AG08396 (cell line): Measurements from ENCODE around the gene FOXR1.
"Not testable (repeated sequence)": the region's sequence is repeated elsewhere in the genome, so short reads cannot be mapped to it uniquely, and the experiment has no call there.

Experiments used
- DNase-seq: peaks from one replicate; pipeline ENCODE4 v3.0.0; 2012; ENCODE audit warnings: low spot score, mixed read lengths

Gene FOXR1

DNA sequence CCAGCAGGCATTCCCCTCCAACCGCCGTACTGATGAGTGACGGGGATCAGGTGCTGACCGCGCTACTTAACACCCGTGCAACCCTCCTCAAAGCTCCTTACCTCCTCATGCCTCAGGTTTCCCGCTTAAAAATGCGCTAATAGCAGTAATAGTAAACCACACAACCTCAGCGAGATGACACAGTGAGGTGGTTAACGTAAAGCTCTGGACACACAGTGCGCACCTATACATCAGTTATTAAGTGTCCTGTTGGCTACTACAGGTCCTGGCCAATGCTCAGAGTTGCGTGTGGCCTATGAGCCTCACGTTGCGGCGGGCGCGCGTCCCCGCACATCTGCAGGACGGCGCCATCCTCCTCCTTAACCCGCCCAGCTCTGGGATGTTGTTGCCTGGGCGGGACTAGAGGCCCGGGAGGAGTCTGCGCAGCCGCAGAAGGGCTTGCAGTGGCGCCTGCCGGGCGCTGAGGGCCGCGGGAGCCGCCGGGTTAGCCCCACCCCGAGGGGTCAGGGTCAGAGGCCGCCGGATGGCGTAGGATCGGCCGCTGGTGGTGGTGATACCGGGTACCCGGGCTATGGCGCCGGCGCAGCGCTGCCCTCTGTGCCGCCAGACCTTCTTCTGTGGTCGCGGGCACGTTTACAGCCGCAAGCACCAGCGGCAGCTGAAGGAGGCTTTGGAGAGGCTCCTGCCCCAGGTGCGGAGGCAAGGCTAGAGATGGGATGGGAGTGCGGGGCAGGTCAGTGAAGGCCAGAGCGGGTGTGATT lies 26.2 kb downstream of the FOXR1 start, which contains the start of gene CENATAC:
CENATAC (plus strand) TSS at position 512 of the 761 bp plus-strand sequence; CDS start at position 572, 60 bp downstream.
- peak; percentile 99 for DNase-seq

DNA sequence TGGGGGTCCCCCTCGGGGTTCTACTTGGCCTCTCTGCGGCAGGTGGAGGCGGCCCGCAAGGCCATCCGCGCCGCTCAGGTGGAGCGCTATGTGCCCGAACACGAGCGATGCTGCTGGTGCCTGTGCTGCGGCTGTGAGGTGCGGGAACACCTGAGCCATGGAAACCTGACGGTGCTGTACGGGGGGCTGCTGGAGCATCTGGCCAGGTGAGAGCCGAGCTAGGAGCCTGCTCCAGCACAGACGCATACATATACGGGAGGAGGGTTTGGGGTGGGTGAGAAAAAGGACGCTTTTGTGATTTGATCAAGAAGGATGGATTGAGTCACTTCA lies 26.8 kb downstream of the FOXR1 start:
- DNase-seq: no peak

DNA sequence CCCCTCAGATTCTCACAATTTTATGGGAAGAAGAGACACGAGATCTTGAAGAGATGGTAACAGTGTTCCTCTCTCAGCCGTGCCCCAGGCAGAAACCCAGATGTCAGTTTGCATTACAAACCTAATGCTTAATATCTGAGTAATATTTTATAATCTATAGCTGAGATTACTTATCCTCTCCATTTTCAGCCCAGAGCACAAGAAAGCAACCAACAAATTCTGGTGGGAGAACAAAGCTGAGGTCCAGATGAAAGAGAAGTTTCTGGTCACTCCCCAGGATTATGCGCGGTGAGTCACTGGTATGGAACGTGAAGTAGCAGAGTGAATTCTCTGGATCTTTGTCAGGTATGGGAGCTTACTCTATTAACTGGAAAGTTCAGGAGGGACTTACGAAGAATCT lies 27.3 kb downstream of the FOXR1 start:
- peak; percentile 71 for DNase-seq

DNA sequence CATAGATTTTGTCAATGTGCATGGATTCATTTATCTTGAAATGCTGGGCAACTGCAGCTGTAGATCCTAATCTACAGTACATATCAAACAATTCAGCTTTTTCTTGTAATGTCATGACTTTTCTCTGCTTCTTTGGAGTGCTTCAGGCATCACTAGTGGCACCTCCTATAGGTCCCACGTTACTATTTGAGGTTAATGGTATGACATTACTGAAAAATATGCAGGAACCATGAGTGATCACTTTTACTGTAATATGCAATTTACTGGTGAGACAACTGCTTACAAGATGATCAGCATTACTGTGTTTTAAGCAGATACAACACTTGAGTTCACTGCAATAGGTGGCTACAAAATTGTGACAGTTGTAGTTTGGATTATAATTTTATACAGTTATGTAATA lies 29.3 kb downstream of the FOXR1 start:
- DNase-seq: no peak

DNA sequence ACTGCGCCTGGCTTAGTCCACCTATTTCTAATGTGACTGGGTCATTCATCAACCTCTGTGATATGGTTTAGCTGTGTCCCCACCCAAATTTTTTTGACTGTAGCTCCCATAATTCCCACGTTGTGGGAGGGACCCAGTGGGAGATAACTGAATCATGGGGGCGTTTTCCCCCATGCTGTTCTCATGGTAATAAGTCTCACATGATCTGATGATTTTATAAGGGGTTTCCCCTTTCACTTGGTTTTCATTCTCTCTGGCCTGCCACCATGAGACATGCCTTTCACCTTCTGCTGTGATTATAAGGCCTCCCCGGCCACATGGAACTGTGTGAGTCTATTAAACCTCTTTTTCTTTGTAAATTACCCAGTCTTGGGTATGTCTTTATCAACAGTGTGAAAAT lies 35.1 kb downstream of the FOXR1 start:
- DNase-seq: no peak

DNA sequence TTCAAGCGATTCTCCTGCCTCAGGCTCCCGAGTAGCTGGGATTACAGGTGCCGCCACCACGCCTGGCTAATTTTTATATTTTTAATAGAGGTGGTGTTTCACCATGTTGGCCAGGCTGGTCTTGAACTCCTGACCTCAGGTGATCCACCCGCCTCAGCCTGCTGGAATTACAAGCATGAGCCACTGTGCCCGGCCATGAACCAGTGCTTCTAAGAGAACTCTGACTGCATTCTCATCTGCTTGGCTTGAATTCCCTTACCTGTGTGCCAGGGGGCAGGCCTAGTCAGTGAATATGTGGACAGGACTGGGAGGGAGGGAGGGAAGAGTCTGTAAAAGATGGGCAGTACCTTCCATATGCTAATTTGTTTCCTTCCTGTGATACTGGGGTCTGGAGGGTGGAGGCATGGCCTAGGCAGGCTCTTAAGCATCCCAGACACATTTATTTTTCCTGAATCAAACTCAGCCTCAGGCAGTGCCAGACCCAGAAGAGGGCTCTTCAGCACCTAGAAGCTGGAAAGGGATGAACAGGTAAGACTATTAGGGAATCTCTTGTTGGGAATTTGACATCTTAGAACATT lies 40.0 kb downstream of the FOXR1 start:
- DNase-seq: peak; percentile 0

DNA sequence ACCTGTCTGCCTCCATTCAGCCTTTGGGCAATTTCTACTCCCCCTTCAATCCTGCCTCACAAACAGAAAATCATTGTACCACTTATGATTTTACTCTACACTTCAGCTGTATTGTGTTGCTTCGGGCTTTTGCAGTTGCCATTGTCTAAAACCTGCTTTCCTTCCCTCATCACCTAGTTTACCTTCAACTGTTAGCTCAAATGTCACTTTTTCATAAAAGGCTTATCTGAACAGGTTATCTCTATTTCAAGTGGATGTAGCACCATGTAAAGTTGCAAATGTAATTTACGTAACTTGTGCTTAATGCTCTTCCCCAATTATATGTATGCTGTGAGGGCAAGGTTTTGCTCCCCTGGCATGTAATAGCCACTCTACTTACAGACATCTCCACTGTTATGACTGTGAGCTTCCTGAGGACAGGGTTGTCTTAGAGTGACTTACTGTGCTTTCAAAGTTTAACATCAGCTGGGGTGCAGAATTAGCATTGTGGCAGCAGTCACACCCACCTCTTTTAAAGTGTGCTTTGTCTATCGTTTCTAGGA lies 41.1 kb downstream of the FOXR1 start:
- peak; percentile 0 for DNase-seq

DNA sequence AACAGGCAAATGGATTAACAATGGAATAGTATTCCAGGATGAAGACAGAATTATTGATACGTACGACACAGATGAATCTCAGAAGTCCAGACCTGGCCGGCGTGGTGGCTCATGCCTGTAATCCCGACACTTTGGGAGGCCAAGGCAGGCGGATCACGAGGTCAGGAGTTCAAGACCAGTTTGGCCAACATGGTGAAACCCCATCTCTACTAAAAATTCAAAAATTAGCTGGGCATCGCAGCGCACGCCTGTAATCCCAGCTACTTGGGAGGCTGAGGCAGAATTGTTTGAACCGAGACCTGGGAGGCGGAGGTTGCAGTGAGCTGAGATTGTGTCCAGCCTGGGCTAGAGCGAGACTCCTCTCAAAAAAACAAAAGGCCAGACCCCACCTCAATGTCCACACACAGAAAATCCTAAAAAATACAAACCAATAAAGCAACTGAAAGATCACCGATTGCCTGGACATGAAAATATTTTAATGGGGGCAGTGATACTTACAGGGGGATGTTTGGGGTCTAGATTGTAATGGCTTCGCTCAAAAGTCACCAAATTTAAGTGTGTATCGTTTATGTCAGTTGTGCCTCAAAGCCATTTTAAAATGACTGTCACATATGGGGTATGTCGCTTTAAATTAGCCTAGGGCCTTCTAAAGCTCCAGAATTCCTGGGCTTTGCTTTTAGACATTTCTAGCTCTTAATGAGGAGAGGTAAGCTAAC lies 42.8 kb downstream of the FOXR1 start:
- DNase-seq: no peak

DNA sequence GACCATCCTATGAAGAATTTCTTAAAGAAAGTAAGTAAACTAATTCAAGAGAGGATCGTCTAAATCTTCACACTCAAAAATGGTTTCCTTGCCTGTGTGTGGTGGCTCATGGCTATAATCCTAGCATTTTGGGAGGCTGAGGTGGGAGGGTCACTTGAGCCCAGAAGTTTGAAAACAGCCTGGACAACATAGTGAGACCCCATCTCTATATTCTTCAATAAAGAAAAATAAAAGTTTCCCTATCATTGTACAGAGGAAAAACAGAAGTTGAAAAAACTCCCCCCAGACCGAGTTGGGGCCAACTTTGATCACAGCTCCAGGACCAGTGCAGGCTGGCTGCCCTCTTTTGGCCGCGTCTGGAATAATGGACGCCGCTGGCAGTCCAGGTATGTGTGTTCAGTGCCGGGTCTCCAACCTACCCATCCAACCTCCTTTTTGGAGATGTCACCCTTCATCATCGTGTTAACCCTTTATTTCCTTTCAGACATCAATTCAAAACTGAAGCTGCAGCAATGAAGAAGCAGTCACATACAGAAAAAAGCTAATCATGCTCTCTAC lies 43.6 kb downstream of the FOXR1 start:
- no peak for DNase-seq

DNA sequence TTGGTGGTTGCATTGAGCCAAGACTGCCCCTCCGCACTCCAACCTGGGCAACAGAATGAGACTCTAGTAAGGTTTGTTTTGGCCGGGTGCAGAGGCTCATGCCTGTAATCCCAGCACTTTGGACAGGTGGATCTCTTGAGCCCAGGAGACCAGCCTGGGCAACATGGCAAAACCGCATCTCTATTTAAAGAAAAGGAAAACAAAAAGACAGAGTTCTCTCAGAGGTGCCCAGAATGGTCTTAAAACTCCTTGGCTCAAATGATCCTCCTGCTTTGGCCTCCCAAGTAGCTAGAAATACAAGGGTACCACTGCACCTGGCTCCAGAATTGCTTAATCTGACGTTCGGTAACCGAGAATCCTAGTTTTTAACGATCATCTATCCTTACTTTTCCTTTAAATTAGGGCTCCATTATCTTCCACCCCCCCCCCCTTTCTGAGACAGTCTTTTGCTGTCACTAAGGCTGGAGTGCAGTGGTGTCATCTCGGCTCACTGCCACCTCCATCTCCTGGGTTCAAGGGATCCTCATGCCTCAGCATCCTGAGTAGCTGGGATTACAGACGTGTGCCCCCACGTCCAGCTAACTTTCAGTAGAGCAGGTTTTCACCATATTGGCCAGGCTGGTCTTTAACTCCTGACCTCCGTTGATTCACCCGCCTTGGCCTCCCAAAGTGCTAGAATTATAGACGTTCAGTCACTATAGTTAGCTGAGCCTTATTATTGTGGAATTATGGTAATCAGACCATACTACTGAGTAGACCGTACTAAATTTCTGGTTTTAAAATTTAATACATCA lies 44.9 kb downstream of the FOXR1 start:
- no peak for DNase-seq

DNA sequence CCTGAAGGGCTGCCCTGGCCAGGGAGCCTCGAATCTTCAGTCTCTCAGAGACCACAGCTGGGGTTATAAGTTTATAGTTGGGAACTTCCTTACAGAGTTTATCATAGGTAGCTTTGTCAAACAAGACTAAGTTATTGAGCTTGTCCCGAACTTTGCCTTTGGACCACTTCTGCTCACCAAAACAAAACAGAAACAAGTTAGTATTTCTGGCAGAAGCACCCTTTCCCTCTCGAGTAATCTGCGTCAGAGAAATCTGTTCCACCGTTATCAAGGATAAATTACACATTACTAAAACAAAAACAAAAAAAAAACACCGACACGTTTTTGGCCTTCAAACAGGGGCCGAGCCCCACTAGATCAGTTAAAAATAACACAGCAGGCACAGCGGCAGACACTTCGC lies 45.8 kb downstream of the FOXR1 start:
- DNase-seq: not testable (repeated sequence)

DNA sequence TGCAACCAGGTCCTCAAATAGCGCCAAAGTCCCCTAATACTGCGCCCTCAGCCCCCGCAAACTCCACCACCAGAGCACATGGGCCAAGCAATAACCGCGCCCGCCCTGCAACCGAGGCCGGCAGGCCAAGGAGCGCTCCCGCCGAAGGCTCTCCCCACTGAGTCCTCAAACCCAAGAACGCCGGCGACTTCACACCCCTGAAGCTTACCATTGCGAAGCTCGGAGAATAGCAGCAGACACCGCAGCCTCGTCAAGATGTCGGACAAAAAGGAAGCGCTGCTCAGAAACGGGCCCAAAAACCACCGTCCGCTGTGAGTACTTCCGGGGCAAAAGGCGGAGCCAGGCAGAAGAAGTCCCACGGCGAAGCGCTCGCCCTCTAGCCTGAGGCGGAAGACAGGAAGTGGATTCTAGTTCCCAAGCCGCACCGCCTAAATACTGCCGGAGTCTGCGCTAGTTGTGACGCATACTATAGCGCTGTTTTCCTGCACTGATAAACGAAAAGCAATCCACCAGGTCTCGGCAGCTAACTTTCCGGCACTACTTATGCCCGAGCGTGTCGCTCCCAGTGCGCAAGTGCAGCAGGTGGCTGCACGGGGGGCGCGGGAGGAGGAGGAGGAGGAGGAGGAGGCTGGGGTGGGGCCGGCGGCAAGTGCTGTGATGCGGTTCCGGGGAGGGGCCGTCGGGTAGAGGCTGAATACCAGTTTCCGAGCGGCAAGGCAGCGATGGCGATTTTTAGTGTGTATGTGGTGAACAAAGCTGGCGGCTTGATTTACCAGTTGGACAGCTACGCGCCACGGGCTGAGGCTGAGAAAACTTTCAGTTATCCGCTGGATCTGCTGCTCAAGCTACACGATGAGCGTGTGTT lies 46.7 kb downstream of the FOXR1 start, which contains the start of the genes RPS25 and TRAPPC4:
RPS25 (minus strand) TSS at position 270 of the 865 bp plus-strand sequence; CDS start at position 211, 59 bp downstream.
TRAPPC4 (plus strand) TSS at position 693 of the 865 bp plus-strand sequence; CDS start at position 723, 30 bp downstream.
- DNase-seq: peak; percentile 93

DNA sequence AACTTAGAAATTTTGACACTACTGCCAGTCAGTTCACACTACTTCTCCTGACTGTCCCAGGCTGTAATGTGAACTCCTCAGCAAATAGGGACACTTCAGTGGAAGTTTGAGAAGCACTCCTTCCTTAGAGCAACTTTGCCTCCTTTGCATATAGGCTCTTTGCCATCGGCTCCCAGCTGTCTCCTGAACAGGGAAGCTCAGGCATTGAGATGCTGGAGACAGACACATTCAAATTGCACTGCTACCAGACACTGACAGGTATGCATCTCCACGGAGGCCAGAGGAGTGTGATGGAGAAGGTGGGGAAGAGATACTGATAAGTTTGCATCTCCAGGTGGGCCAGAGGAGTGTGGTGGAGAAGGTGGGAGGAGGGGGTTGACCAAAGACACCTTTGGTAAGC lies 48.4 kb downstream of the FOXR1 start:
- peak; percentile 6 for DNase-seq

DNA sequence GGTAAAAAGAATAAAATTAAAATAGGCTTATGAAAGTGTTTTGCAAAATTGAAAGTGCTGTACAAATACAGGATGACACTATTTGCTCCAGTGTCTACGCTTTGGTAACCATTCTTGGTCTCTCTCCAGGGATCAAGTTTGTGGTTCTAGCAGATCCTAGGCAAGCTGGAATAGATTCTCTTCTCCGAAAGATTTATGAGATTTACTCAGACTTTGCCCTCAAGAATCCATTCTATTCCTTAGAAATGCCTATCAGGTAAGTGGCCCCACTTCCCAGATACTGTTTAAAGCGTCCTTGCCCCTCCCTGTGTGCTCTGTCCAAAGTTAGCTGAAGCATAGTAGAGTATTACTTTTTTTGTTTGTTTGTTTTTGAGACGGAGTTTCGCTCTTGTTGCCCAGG lies 50.1 kb downstream of the FOXR1 start:
- no peak for DNase-seq

DNA sequence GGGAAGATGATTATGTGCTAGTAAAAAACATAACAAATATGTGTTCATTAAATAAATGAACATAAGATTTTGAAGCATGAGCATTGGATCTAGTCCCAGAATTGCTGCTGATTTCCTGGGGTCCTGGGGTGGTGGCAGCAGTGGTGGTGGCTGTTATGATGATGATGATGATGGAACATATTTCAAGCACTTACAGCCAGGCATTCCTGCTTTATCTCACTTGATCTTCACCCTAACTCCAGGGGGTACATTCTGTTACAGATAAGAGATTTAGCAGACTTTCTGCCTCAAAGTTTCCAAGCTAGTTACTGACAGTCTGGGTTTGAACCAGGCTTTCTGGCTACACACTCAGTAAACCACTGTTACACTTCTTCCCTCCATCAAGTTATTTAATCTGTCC lies 52.2 kb downstream of the FOXR1 start:
- DNase-seq: no peak

DNA sequence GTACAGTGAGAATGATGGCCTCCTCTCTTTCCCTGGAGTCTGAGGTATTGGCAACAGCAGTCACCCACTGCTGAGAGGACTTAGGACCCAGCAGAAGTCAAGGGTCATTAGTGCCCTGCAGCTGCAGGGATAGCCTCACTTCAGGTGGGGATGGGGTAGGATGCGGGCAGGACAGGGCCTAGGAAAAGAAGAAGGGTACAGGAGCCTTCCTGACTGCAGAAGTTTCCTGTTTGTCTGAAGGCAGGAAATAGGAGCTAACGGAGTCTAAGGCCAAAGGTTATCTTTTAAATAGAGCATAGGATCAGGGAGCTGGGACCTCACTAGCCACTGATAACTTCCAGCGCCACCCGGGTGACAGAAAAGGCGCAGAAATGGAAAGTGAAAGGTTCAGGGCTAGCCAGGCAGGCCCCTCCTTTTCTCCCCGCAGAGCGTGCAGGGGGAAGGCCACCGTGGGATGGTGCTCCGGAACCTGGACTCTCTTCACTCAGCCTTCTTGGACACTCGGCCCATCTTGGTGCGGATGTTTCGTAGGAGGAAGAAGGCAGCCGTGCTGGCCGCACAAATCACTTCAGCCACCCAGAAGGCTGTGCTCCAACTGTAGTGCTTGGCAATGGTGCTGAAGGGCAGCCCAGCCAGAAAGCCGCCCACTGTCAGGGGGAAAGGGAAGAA lies 53.0 kb downstream of the FOXR1 start:
- DNase-seq: no peak

DNA sequence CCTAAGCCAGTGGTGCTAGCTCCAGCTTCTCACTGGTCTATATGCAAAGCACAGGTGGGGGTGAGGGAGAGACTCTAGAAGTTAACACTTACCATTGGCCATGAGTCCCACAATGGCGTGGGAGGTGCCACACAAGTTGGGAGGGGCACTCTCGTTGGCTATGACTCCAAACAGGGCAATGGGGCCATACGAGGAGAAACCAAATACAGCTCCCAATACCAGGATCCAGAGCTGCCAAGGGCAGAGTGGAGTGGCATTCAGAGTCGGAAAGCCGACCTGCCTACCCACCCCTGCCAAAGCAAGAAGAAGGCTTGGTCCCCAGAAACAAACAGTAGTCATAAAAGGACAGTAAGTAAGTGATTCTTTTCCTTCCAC lies 53.5 kb downstream of the FOXR1 start:
- no peak for DNase-seq

DNA sequence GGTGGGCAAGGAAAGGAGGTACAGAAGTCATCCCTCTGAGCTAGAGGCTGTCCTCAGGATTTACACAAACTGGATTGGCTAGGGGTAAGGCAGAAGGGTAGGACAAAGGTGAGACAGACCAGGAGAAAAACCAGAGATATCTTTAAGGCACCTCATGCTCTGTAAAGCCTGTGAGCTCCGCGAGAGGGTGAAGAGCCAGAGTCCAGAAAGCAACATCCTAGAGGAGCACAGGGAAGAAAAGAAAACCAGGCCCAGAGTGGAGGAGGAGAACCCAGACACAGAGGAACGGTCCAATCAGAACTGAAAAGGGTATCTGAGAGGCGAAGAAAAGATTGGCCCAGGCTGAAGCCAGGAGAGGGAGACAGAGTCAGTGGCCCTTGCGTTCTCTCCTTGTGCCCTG lies 54.0 kb downstream of the FOXR1 start:
- DNase-seq: no peak

DNA sequence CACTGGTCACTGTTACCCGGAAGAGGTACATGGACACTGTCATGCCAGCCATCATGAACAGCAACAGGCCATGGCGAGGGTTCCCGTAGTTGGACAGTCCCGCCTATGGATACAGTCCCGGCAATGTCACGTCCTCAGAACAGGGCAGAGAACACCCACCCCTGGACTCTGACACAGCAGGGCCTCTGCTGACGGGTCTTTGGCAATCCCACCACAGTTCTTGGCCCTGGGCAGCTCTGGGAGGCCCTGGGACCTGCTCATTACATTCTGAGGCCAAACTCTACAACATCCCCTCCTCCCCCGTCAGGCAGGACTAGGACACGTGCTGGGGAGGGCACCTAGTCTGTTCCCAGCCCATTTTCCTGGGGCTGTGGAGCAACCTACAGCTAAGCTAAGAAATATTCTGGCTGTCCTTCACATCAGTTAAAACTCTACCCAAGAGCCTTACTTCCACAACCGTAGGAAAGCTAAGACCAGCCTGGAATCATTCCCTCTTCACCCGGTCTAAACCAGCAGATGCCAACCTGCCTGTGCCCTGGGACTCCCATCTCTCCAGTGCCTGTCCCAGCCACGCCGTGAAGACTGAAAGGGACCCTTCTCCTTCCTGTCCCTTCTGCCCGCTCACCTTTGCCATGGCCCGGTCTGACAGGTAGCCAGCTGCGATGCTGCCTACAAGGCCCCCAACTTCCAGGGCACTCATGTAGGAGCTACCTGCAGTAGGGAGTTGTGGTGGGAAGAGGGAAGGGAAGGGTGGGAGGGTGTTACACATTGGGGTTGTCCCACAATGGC lies 54.6 kb downstream of the FOXR1 start:
- no peak for DNase-seq
